Measurements from ENCODE around the gene TRIM47. TPM values are rescaled to one million over a fixed set of nuclear protein-coding genes. Genes with fewer than 3 reads are reported as not detected.

TRIM47 gene
- total RNA-seq, 4 donors from 2014 or later = 67.8 to 147 (median 81.9) TPM

- no peak overlapping the region for H3K27ac ChIP-seq (replicated peaks in 1 of 4)
- peaks cover 5 to 17% (median 8%) of the 10 kb centered on the region in 4 donors for H3K4me1 ChIP-seq
- WGBS = 74% methylated on average over 11 of the region's 11 CpGs
- no peaks in the 10 kb centered on the region for H3K9me3 ChIP-seq
- TF ChIP-seq POLR2AphosphoS5 (IDR thresholded peaks at IDR 0.05) (no peak), CTCF (IDR thresholded peaks at IDR 0.05) (no peak), EP300 (IDR thresholded peaks at IDR 0.05) (no peak), POLR2A (IDR thresholded peaks at IDR 0.05; ENCODE audit: low read depth) (no peak)
- H3K27me3 ChIP-seq = no peaks in the 10 kb centered on the region
- intact Hi-C loops (cut with DNase I) = loop anchor here (5.0 kb wide), 1 partner anchor 67 kb away; the partner anchor contains the start of genes ACOX1 and TEN1
- H3K4me3 ChIP-seq = no peak overlapping the region
- no peak for DNase-seq (ENCODE audit: extremely low spot score)
- peaks cover 4 to 45% (median 10%) of the 10 kb centered on the region in 4 donors for H3K36me3 ChIP-seq
Measured at GRCh38 chr17:75909812-75910274, 31.5 kb upstream of the TRIM47 start.

GRCh38 chr17:75909051-75909811 lies 30.9 kb upstream of the TRIM47 start:
- Histone ChIP-seq H3K36me3 (peaks cover 4 to 38% (median 6%) of the 10 kb centered on the region in 4 donors), H3K4me3 (no peak overlapping the region), H3K27ac (replicated peaks in 1 of 4) (no peak overlapping the region), H3K9me3 (no peaks in the 10 kb centered on the region), H3K27me3 (no peaks in the 10 kb centered on the region), H3K4me1 (peaks cover 5 to 19% (median 10%) of the 10 kb centered on the region in 4 donors)
- DNase-seq (ENCODE audit: extremely low spot score) = no peak
- no peak for TF ChIP-seq EP300 (IDR thresholded peaks at IDR 0.05)
- TF ChIP-seq CTCF (IDR thresholded peaks at IDR 0.05) = no peak
- no peak for TF ChIP-seq POLR2AphosphoS5 (IDR thresholded peaks at IDR 0.05)
- TF ChIP-seq POLR2A (IDR thresholded peaks at IDR 0.05; ENCODE audit: low read depth) = no peak
- WGBS = 81% methylated on average over 12 of the region's 14 CpGs
- intact Hi-C loops (cut with DNase I) = loop anchor here (5.0 kb wide), 1 partner anchor 68 kb away; the partner anchor contains the start of genes ACOX1 and TEN1

GRCh38 chr17:75908201-75908600 lies 29.8 kb upstream of the TRIM47 start:
- intact Hi-C loops (cut with DNase I) = loop anchor here (5.0 kb wide), 1 partner anchor 69 kb away; the partner anchor contains the start of genes ACOX1 and TEN1
- H3K4me3 ChIP-seq = no peak overlapping the region
- TF ChIP-seq POLR2A (IDR thresholded peaks at IDR 0.05; ENCODE audit: low read depth) (no peak), POLR2AphosphoS5 (IDR thresholded peaks at IDR 0.05) (no peak), EP300 (IDR thresholded peaks at IDR 0.05) (no peak), CTCF (IDR thresholded peaks at IDR 0.05) (no peak)
- 83% methylated on average over 5 of the region's 6 CpGs for WGBS
- no peak for DNase-seq (ENCODE audit: extremely low spot score)
- peaks cover 0 to 33% (median 0%) of the 10 kb centered on the region in 4 donors for H3K36me3 ChIP-seq
- H3K4me1 ChIP-seq = peaks cover 12 to 29% (median 19%) of the 10 kb centered on the region in 4 donors
- no peaks in the 10 kb centered on the region for H3K27me3 ChIP-seq
- H3K27ac ChIP-seq (replicated peaks in 1 of 4) = no peak overlapping the region
- no peaks in the 10 kb centered on the region for H3K9me3 ChIP-seq

- intact Hi-C loops (cut with DNase I) = loop anchor here (5.0 kb wide), 1 partner anchor 71 kb away; the partner anchor contains the start of genes ACOX1 and TEN1
- 85% methylated on average over 10 of the region's 10 CpGs for WGBS
- Histone ChIP-seq H3K4me1 (peaks cover 12 to 32% (median 24%) of the 10 kb centered on the region in 4 donors), H3K36me3 (peaks cover 10 to 37% (median 18%) of the 10 kb centered on the region in 4 donors), H3K4me3 (no peak overlapping the region), H3K27me3 (no peaks in the 10 kb centered on the region), H3K9me3 (no peaks in the 10 kb centered on the region), H3K27ac (replicated peaks in 1 of 4) (peak overlapping the region; percentile 90 to 93 (median 92))
- no peak for DNase-seq (ENCODE audit: extremely low spot score)
- TF ChIP-seq EP300 (IDR thresholded peaks at IDR 0.05) (no peak), POLR2A (IDR thresholded peaks at IDR 0.05; ENCODE audit: low read depth) (no peak), POLR2AphosphoS5 (IDR thresholded peaks at IDR 0.05) (no peak), CTCF (IDR thresholded peaks at IDR 0.05) (no peak)
Measured at GRCh38 chr17:75906143-75906884, 27.9 kb upstream of the TRIM47 start.

All from esophagus muscularis mucosa (tissue), 4 donors.